Amniotic stem cell (primary cell): ENCODE measurements around the gene POGK.
"Not testable (repeated sequence)": the region's sequence is repeated elsewhere in the genome, so short reads cannot be mapped to it uniquely, and the experiment has no call there.

Experiments
- DNase-seq: peaks from one replicate; lab custom pipeline; 2025; lab: John Stamatoyannopoulos, UW

The POGK gene

GRCh38 chr1:166855558-166855957 is 16.3 kb downstream of the POGK start:
- DNase-seq, result no peak

- DNase-seq, result no peak
These were observed 18.7 kb downstream of the POGK start for GRCh38 chr1:166857995-166858394.

- no peak for DNase-seq
These were observed 19.6 kb downstream of the POGK start for GRCh38 chr1:166858726-166859419.

- DNase-seq, result no peak
These were observed 20.3 kb downstream of the POGK start for GRCh38 chr1:166859597-166859996.

GRCh38 chr1:166865926-166866325 is 26.7 kb downstream of the POGK start:
- no peak for DNase-seq

GRCh38 chr1:166868639-166869038 is 29.4 kb downstream of the POGK start:
- no peak for DNase-seq

- DNase-seq, result no peak
These were observed 30.2 kb downstream of the POGK start for GRCh38 chr1:166869318-166870099.

DNA sequence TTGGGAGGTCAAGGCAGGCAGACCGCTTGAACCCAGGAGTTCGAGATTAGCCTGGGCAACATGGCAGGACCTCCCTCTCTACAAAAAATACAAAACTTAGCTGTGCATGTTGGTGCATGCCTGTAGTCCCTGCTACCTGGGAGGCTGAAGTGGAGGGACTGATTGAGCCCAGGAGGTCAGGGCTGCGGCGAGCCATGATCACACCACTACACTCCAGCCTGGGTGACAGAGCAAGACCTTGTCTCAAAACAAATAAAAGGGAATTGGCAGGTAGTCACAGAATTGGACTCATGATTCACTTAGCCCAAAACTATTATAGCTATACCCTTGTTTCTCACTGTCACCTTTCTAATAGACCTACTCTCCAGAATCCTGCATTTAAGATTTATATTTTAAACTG is 31.3 kb downstream of the POGK start:
- DNase-seq, result no peak

- DNase-seq, result no peak
These were observed 35.2 kb downstream of the POGK start for GRCh38 chr1:166874464-166874863.

- no peak for DNase-seq
These were observed 36.0 kb downstream of the POGK start for GRCh38 chr1:166875302-166875733.

DNA sequence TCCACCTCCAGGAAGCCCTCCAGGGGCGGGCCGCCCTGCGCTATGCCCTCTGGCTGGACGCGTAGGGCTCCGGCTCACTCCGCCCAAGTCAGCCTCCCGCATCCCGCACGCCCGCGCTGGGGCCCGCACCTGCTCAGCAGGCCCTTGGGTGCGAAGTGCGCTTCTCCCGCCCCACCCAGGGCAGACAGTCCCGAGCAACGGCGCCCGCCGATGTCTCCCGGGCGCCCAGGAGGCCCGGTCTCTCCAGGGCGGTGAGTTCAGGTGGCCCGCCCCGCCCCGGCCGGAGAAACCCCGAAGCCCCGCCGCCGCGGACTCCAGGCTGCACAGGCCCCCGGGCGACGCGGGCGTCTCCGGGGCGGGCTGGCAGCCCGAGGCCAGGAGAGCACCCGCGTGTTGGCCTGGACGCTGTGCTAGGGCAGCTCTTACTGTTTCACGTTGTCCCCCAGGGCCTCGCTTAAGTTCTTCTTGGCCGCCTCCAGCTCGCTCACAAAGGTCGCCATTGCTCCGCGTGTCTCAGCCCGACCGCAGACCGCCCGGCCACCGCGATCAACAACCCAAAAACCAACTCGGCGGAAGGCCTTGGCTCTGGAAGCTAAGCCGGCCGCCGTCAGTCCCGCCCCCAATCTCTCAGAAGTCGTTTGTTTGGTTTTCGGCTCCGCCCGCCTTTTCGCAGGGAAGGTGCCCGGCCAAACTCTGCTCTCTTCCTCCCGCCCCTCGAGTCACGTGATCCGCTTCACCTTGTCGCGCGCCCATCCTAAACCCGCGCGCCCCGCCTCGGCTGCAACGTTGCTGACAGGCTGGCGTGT is 36.7 kb downstream of the POGK start, which contains the start of gene TADA1:
TSS of gene TADA1 (minus strand) at position 531 of the 806 bp plus-strand sequence. CDS start at position 500, 31 bp downstream.
- peak; percentile 97 for DNase-seq

- DNase-seq, result no peak
These were observed 37.2 kb downstream of the POGK start for GRCh38 chr1:166876540-166876838.

DNA sequence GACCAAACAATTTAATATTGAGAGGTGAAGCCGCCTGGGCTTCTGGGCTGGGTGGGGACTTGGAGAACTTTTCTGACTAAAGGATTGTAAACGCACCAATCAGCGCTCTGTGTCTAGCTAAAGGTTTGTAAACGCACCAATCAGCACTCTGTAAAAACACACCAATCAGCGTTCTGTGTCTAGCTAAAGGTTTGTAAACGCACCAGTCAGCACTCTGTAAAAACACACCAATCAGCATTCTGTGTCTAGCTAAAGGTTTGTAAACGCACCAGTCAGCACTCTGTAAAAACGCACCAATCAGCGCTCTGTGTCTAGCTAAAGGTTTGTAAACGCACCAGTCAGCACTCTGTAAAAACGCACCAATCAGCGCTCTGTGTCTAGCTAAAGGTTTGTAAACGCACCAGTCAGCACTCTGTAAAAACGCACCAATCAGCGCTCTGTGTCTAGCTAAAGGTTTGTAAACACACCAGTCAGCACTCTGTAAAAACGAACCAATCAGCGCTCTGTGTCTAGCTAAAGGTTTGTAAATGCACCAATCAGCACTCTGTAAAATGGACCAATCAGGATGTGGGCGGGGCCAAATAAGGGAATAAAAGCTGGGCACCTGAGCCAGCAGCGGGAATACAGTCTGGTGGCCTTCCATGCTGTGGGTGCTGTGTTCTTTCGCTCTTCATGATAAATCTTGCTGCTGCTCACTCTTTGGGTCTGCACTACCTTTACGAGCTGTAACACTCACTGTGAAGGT is 39.1 kb downstream of the POGK start:
- not testable (repeated sequence) for DNase-seq

GRCh38 chr1:166882893-166883292 is 43.6 kb downstream of the POGK start:
- DNase-seq, result no peak

DNA sequence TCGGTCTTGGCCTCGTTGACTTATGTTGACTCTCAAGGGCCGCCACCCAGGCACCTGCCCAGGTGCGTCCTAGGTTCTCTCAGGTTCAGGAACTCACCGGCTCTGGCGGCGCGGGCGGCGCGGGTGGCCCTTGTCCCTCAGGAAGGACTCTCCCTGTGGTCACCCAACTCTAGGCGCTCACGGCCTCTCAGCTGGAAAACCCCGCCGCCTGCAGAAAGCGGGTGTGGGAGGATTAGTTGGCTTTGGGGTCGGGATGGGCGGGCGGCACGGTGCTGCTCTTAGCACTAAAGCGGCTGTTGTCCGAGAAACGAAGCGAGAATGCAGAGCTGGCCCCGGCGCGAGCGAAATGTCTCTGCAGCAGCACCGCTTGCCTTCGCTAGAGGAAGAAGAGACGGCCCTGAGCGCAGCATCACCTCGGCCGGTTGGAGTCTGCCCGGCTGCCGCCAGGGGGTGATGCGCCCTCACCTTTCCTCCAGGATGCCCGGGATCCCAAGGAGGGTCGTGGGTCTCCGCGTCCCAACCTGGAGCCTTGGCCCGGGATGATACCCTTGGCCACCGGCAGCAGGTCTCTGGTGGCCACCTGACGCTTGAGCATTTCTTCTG is 44.9 kb downstream of the POGK start:
- no peak for DNase-seq

DNA sequence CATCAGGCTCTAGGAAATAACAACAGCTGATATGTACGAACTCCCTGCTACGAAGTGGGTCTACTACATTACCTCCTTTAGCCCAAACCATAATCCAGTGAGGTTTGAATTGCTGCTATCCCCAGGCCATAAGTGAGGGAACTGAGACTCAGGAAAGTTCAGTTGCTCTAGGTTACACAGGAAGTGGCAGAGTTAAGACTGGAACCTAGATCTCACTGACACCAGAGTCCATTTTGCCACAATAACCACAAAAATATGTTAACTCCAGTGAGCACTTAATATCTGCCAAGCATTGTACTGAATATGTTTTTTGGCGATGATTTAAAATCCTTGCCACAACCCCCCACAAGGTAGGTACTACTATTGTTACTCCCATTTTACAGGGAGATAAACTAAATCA is 45.7 kb downstream of the POGK start:
- DNase-seq, result no peak

DNA sequence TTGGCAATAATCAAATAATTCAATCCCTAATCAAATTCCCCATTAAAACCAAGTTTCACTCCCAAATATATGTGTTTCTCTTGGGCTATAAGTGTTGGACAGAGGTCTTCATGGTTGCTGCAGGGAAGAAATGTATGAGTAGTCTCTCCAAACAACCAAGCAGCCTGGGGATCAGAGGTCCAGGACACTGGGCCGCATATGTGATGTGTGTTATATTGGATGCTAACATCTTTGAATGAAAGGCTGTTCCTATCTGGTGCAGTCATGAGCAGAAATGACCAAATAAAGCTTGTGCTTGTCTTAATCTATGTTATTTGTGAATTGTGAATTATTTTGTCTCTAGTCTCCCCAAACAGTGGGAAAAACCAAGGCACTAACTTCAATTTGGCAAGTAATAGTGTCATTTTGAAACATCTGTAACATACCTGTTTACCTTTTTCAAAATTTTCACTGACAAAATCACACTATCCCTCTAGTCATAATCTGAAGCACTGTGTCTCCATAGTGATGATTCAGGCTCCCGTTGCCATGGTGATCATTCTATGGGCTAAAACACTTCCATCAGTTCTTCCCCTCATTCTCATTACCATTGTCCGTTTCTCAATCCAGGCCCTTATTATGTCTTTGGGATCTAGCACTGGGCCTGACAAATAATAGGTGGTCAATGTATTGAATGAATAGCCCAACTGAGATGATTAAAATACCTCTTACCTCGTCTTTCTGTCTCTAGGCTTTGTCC is 49.3 kb downstream of the POGK start:
- DNase-seq, result no peak

DNA sequence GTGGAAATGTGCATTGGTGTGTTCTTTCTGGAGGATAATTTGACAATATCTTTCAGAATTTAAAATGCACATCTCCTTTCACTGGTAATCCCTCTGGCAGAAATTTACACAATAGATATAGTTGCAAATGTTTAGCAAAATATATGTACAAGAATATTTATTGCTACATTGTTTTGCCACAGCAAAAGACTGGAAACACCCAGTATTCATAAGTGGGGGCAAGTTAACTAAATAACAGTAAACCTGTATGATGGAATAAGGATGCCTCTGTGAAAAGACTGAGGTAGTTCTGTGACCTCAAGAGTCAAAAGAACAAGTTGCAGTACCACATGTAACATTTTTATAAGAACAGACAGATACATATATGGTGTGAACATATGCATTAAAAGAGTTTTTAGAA is 50.5 kb downstream of the POGK start:
- no peak for DNase-seq

GRCh38 chr1:166895766-166896165 is 56.5 kb downstream of the POGK start:
- no peak for DNase-seq

DNA sequence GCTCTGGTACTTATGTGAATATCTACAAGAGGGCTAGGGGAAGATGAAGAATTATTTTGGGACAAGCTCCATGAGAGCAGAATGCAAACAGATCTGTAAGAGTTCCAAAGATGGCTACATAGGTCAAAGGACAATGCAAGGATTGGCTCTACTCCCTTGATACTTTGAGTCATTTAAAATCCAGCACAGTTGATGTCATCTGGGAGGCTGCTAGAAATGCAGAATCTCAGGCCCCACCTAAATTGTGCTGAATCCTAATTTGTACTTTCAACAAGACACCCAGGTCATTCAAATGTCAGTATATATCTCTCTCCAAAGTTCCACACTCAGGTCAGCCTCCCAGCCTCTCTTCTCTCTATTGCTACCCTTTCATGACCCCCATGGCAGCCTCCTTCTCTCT is 60.5 kb downstream of the POGK start:
- DNase-seq, result no peak

DNA sequence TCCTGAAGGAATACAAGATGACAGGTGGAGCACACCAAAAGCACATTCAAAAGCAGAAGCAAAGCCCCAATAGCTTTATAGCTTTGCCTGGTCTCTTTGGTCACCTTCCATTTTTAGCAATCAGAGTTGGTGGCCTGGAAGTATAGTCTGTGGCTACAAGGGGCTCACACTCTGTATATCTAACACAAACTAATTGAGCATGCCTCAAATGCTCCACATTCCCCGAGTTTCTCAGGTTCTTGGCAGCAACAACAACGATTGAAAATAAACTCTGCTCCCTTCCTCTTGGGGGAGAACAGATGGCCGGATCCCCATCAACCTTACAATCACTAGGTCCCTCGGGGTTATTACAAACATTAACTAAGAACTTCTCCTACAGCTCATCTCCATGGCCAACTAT is 61.7 kb downstream of the POGK start:
- DNase-seq, result no peak
